SW480 (cell line): ENCODE data around the gene ABCB10.
"Not testable (repeated sequence)": the region's sequence is repeated elsewhere in the genome, so short reads cannot be mapped to it uniquely, and the experiment has no call there.

Source experiments
- DNase-seq: peaks from one replicate; pipeline ENCODE4 v3.0.0-alpha.2; 2016; ENCODE audit warnings: low spot score

The ABCB10 gene

GRCh38 chr1:229570891-229571516, 12.5 kb upstream of the ABCB10 start:
- no peak for DNase-seq

GRCh38 chr1:229570305-229570704, 11.8 kb upstream of the ABCB10 start:
- DNase-seq, result no peak

GRCh38 chr1:229567109-229567868, 8.8 kb upstream of the ABCB10 start:
- DNase-seq, result no peak

- no peak for DNase-seq
These were observed 5.2 kb upstream of the ABCB10 start for GRCh38 chr1:229563701-229564100.

- DNase-seq, result no peak
These were observed 4.7 kb upstream of the ABCB10 start for GRCh38 chr1:229563241-229563640.

GRCh38 chr1:229562686-229563085, 4.2 kb upstream of the ABCB10 start:
- DNase-seq, result no peak

GRCh38 chr1:229561141-229561540, 2.6 kb upstream of the ABCB10 start:
- DNase-seq, result no peak

GRCh38 chr1:229560124-229560523, 1.6 kb upstream of the ABCB10 start:
- DNase-seq, result not testable (repeated sequence)

GRCh38 chr1:229559336-229559801, 862 bp upstream of the ABCB10 start:
- DNase-seq, result peak; percentile 11

GRCh38 chr1:229557913-229558414, 543 bp downstream of the ABCB10 start:
- peak; percentile 37 for DNase-seq

GRCh38 chr1:229557200-229557850, 1.2 kb downstream of the ABCB10 start:
- DNase-seq, result no peak

GRCh38 chr1:229554886-229555621, 3.5 kb downstream of the ABCB10 start:
- DNase-seq, result no peak

GRCh38 chr1:229553621-229554130, 4.8 kb downstream of the ABCB10 start:
- DNase-seq, result no peak

GRCh38 chr1:229552732-229553131, 5.8 kb downstream of the ABCB10 start:
- DNase-seq, result no peak

- DNase-seq, result no peak
These were observed 7.5 kb downstream of the ABCB10 start for GRCh38 chr1:229550812-229551567.

- DNase-seq, result no peak
These were observed 11.0 kb downstream of the ABCB10 start for GRCh38 chr1:229547542-229547941.

GRCh38 chr1:229544587-229544986, 13.9 kb downstream of the ABCB10 start:
- DNase-seq, result no peak

- no peak for DNase-seq
These were observed 18.5 kb downstream of the ABCB10 start for GRCh38 chr1:229539863-229540506.

- DNase-seq, result no peak
These were observed 19.6 kb downstream of the ABCB10 start for GRCh38 chr1:229538945-229539344.

GRCh38 chr1:229537894-229538293, 20.6 kb downstream of the ABCB10 start:
- no peak for DNase-seq

GRCh38 chr1:229536982-229537381, 21.5 kb downstream of the ABCB10 start:
- DNase-seq, result no peak
